T-cell (primary cell): ENCODE measurements around the gene KRTAP5-3. TPM values are rescaled to one million over a fixed set of nuclear protein-coding genes. Genes with fewer than 3 reads are reported as not detected.
"Not testable (repeated sequence)": the region's sequence is repeated elsewhere in the genome, so short reads cannot be mapped to it uniquely, and the experiment has no call there.

Experiments
- ATAC-seq, 4 experiments: fragments of 200-7000 bp in 3 of 4; fragments of 150-1000 bp in 1 of 4; cut with Tn5 transposase; replicated peaks in 1 of 4; 1 replicate in 3 of 4; 2 replicates in 1 of 4; pipeline ENCODE4 v1.10.0; 2021; ENCODE audit warnings: moderate library complexity in 3 of 4, mild to moderate bottlenecking in 2 of 4, moderate number of reproducible peaks in 1 of 4
- CTCF ChIA-PET, 2 donors: fragments of 300-600 bp; sonication (Branson Sonifier 250); formaldehyde crosslinking; loops; one replicate each; lab custom pipeline; 2022; ENCODE audit warnings: antibody characterized with exemption in 2 of 2; lab: Charles Lee
- POLR2A ChIA-PET, 2 donors: fragments of 300-600 bp; sonication (Branson Sonifier 250); formaldehyde crosslinking; loops; one replicate each; lab custom pipeline; 2022; ENCODE audit warnings: antibody characterized with exemption in 2 of 2; lab: Charles Lee
- DNase-seq, 35 experiments: peaks; one replicate each; pipeline versions ENCODE4 v3.0.0 to v3.0.0-alpha.2; 2013 to 2023
- H3K27ac ChIP-seq: one replicate; pipeline ENCODE4 v1.5.1; 2013; ENCODE audit warnings: low read length
- H3K27me3 ChIP-seq, 2 experiments: replicated peaks in 1 of 2; 1 replicate in 1 of 2; 2 replicates in 1 of 2; pipeline versions ENCODE4 v1.6.1 to v1.7.0; 2013; ENCODE audit warnings: low read length in 1 of 2, mixed read lengths in 1 of 2; ENCODE audit not compliant: control insufficient read depth in 2 of 2, insufficient read depth in 2 of 2; ENCODE audit errors: extremely low read depth in 1 of 2
- H3K36me3 ChIP-seq, 2 donors: 1 replicate in 1 of 2; 2 replicates in 1 of 2; pipeline versions ENCODE4 v1.6.1 to v1.7.0; 2013; ENCODE audit warnings: low read length in 1 of 2; ENCODE audit not compliant: control insufficient read depth in 2 of 2, insufficient read depth in 1 of 2; ENCODE audit errors: extremely low read depth in 1 of 2
- H3K4me1 ChIP-seq, 2 experiments: 1 replicate in 1 of 2; 2 replicates in 1 of 2; pipeline versions ENCODE4 v1.6.1 to v1.7.0; 2013; ENCODE audit warnings: low read length in 2 of 2, mixed read lengths in 1 of 2; ENCODE audit not compliant: insufficient read depth in 2 of 2, control insufficient read depth in 1 of 2; ENCODE audit errors: extremely low read depth in 1 of 2
- H3K4me3 ChIP-seq, 2 donors: 1 replicate in 1 of 2; 2 replicates in 1 of 2; pipeline versions ENCODE4 v1.5.1 to v1.7.0; 2013; ENCODE audit warnings: mild to moderate bottlenecking in 2 of 2, low read length in 1 of 2, moderate library complexity in 1 of 2; ENCODE audit not compliant: control insufficient read depth in 1 of 2; ENCODE audit errors: extremely low read depth in 1 of 2
- H3K9me3 ChIP-seq: 2 replicates; pipeline ENCODE4 v1.7.0; 2013
- H3K27ac Mint-ChIP-seq, 2 donors: one replicate each; pipeline ENCODE4 v1.8.0; 2020 to 2021; ENCODE audit warnings: mild to moderate bottlenecking in 2 of 2, mixed read lengths in 2 of 2
- H3K27me3 Mint-ChIP-seq, 2 donors: one replicate each; pipeline ENCODE4 v1.8.0; 2021 to 2022; ENCODE audit warnings: mixed read lengths in 2 of 2
- H3K36me3 Mint-ChIP-seq: one replicate; pipeline ENCODE4 v1.8.0; 2021; ENCODE audit warnings: mixed read lengths
- H3K4me1 Mint-ChIP-seq, 3 donors: one replicate each; pipeline ENCODE4 v1.8.0; 2020 to 2022; ENCODE audit warnings: mixed read lengths in 3 of 3, mild to moderate bottlenecking in 1 of 3
- H3K4me3 Mint-ChIP-seq, 3 donors: one replicate each; pipeline ENCODE4 v1.8.0; 2020 to 2022; ENCODE audit warnings: mild to moderate bottlenecking in 3 of 3, mixed read lengths in 3 of 3, moderate library complexity in 3 of 3
- H3K9me3 Mint-ChIP-seq, 3 donors: one replicate each; pipeline ENCODE4 v1.8.0; 2020 to 2022; ENCODE audit warnings: mixed read lengths in 3 of 3
- WGBS: methylation state at CpG from one replicate; pipeline ENCODE4 v1.1.5; 2013; ENCODE audit warnings: missing lambda C conversion rate; ENCODE audit not compliant: insufficient coverage; 5-methylcytosine and 5-hydroxymethylcytosine counted together
- total RNA-seq, 35 experiments: library from RNA in 6 of 35; stranded (reverse) in 6 of 35; fragments of 120-200 nt in 1 of 35; gene quantifications; one replicate each; pipeline versions ENCODE4 v1.2.1 to v1.2.4 and lab custom pipeline; 2013 to 2026

Gene KRTAP5-3
- total RNA-seq, 5 donors from 2014 or later (not counting 1 experiment from before 2014, with no cell fraction given): not detected

DNA sequence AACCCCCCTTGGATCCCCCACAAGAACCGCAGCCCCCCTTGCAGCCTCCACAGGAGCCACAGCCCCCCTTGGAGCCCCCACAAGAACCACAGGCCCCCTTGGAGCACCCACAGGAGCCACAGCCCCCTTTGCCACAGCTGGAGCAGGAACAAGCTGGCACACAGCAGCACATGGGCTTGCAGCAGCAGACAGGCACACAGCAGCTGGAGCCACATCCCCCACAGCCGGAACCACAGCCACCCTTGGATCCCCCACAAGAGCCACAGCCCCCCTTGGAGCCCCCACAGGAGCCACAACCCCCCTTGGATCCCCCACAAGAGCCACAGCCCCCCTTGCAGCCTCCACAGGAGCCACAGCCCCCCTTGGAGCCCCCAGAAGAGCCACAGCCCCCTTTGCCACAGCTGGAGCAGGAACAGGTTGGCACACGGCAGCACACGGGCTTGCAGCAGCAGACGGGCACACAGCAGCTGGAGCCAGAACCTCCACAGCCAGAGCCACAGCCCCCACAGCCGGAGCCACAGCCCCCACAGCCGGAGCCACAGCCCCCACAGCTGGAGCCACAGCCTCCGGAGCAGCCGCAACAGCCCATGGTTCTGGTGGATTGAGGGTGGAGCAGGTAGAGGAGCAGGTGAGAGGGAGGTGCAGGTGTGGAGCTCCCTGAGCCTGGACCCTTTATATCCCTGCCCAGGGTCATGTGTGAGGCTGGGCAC, 23.4 kb downstream of the KRTAP5-3 start, which contains the start of gene KRTAP5-1:
Gene KRTAP5-1, minus strand, starts transcription at position 623 of the 710 bp plus-strand sequence. Its CDS starts 34 bp downstream, at position 589.
- peak within 1 kb of the TSS in 1 of 2 donors; percentile 36 for H3K27ac Mint-ChIP-seq
- H3K27me3 Mint-ChIP-seq, ATAC-seq, H3K36me3 ChIP-seq, H3K4me3 ChIP-seq, H3K36me3 Mint-ChIP-seq, DNase-seq, H3K9me3 Mint-ChIP-seq, CTCF ChIA-PET, H3K27ac ChIP-seq, POLR2A ChIA-PET, H3K9me3 ChIP-seq: not testable (repeated sequence)
- peaks cover 17 to 32% (median 26%) of the 10 kb centered on the region in 3 donors for H3K4me1 Mint-ChIP-seq
- 12% methylated on average over 5 of the region's 9 CpGs for WGBS
- H3K4me1 ChIP-seq: peaks cover 3 to 51% of the 10 kb centered on the region in 2 experiments
- peak within 1 kb of the TSS in 1 of 3 donors; percentile 49 for H3K4me3 Mint-ChIP-seq
- peaks cover 0 to 24% of the 10 kb centered on the region in 2 experiments for H3K27me3 ChIP-seq

DNA sequence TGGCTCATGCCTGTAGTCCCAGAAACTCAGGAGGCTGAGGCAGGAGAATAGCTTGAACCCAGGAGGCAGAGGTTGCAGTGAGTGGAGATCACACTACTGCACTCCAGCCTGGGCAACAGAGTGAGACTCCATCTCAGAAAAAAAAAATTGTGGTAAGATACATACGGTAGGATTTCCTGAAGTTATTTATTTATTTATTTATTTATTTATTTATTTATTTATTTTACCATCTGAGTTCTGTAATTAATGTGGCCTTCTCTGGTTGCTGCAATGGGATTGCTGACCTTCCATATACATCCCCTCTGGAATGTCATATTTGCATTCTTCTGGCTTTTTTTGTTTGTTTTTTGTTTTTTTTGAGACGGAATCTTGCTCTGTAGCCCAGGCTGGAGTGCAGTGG, 25.4 kb downstream of the KRTAP5-3 start:
- DNase-seq, H3K36me3 ChIP-seq, POLR2A ChIA-PET, H3K9me3 ChIP-seq, H3K9me3 Mint-ChIP-seq, H3K4me3 Mint-ChIP-seq, H3K27ac ChIP-seq, H3K4me3 ChIP-seq, H3K36me3 Mint-ChIP-seq, H3K27me3 Mint-ChIP-seq, ATAC-seq, H3K27ac Mint-ChIP-seq, CTCF ChIA-PET: not testable (repeated sequence)
- peaks cover 0 to 32% of the 10 kb centered on the region in 2 experiments for H3K4me1 ChIP-seq
- H3K4me1 Mint-ChIP-seq: peaks cover 0 to 18% (median 13%) of the 10 kb centered on the region in 3 donors
- peaks cover 0 to 23% of the 10 kb centered on the region in 2 experiments for H3K27me3 ChIP-seq
- no CpG with 5 or more reads among the region's 2 CpGs for WGBS

DNA sequence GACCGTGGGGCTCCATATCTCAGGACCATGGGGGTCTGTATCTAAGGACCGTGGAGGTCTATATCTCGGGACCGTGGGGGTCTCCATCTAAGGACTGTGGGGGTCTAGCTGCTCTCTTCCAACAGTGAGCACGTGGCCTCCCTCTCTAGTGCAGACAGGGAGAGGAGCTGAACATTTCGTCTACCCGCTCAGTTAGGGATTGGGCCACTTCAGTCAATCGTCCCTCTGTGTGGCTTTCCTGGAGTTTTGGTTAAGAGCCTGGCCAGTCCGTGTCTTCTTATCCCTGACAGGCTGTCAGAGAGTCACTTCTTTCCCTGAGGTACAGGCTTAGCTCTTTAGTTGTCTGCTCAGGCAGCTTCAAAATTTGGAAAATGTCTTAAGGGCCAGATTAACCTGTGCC, 26.3 kb downstream of the KRTAP5-3 start:
- DNase-seq (no peak), ATAC-seq (no peak)
- POLR2A ChIA-PET: no interaction called here
- H3K36me3 Mint-ChIP-seq: peaks cover 4% of the 10 kb centered on the region
- no peak overlapping the region for H3K4me3 Mint-ChIP-seq
- peaks cover 0 to 16% (median 12%) of the 10 kb centered on the region in 3 donors for H3K4me1 Mint-ChIP-seq
- H3K9me3 ChIP-seq: no peaks in the 10 kb centered on the region
- H3K27ac ChIP-seq: no peak overlapping the region
- H3K4me1 ChIP-seq: peaks cover 0 to 25% of the 10 kb centered on the region in 2 experiments
- H3K9me3 Mint-ChIP-seq: peaks cover 0 to 7% (median 4%) of the 10 kb centered on the region in 3 donors
- no peak overlapping the region for H3K27ac Mint-ChIP-seq
- CTCF ChIA-PET: no interaction called here
- H3K27me3 Mint-ChIP-seq: peaks cover 0 to 3% of the 10 kb centered on the region in 2 donors
- no peak overlapping the region for H3K4me3 ChIP-seq
- H3K36me3 ChIP-seq: no peaks in the 10 kb centered on the region
- 73% methylated on average over 8 of the region's 9 CpGs for WGBS
- H3K27me3 ChIP-seq: peaks cover 0 to 23% of the 10 kb centered on the region in 2 experiments

DNA sequence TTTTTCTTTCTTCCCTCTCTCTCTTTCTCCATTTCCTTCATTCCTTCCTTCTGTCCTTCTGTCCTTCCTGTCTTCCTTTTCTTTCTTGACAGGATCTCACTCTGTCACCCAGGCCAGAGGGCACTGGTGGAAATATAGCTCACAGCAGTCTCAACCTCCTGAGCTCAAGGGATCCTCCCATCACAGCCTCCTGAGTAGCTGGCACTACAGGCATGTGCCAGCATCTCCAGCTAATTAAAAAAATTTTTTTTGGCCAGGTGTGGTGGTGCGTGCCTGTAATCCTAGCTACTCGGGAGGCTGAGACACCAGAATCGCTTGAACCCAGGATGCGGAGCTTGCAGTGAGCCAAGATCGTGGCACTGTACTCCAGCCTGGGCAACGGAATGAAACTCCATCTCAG, 31.4 kb downstream of the KRTAP5-3 start:
- WGBS: 93% methylated on average over 5 of the region's 6 CpGs
- Histone ChIP-seq H3K4me3 (no peak overlapping the region), H3K9me3 (no peaks in the 10 kb centered on the region), H3K4me1 (peaks cover 2 to 21% of the 10 kb centered on the region in 2 experiments), H3K27ac (no peak overlapping the region), H3K36me3 (no peaks in the 10 kb centered on the region), H3K27me3 (peaks cover 0 to 2% of the 10 kb centered on the region in 2 experiments)
- peaks cover 4% of the 10 kb centered on the region for H3K36me3 Mint-ChIP-seq
- no peaks in the 10 kb centered on the region for H3K27me3 Mint-ChIP-seq
- POLR2A ChIA-PET: interaction anchor here in 1 of 2 donors (0.6 kb wide), 1 partner anchor 8 kb away, joined by 3 read pairs; no protein-coding TSS in a partner anchor
- DNase-seq (no peak), ATAC-seq (no peak)
- H3K27ac Mint-ChIP-seq: no peak overlapping the region
- CTCF ChIA-PET: interaction anchor here in 1 of 2 donors (0.7 to 1.1 kb wide), 2 partner anchors 19 to 30 kb away, joined by 3 to 5 read pairs; no protein-coding TSS in a partner anchor
- H3K4me3 Mint-ChIP-seq: no peak overlapping the region
- peaks cover 0 to 7% (median 4%) of the 10 kb centered on the region in 3 donors for H3K9me3 Mint-ChIP-seq
- H3K4me1 Mint-ChIP-seq: peaks cover 7 to 10% (median 9%) of the 10 kb centered on the region in 3 donors

DNA sequence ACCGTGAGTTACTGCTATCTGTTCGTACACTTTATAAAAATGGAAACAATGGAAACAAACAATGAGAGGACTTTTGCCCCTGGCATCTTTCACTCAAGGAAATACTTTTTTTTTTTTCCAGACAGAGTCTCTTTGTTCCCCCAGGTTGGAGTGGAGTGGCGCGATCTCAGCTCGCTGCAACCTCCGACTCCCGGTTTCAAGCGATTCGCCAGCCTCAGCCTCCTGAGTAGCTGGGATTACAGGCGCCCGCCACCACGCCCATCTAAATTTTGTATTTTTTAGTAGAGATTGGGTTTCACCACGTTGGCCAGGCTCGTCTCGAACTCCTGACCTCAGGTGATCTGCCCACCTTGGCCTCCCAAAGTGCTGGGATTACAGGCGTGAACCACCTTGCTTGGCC, 32.5 kb downstream of the KRTAP5-3 start:
- H3K4me1 ChIP-seq: peaks cover 8 to 28% of the 10 kb centered on the region in 2 experiments
- not testable (repeated sequence) for H3K27ac Mint-ChIP-seq, H3K9me3 Mint-ChIP-seq, ATAC-seq, H3K36me3 ChIP-seq, H3K27me3 ChIP-seq, H3K27me3 Mint-ChIP-seq, H3K36me3 Mint-ChIP-seq, H3K9me3 ChIP-seq, DNase-seq, H3K27ac ChIP-seq, H3K4me3 ChIP-seq
- WGBS: 86% methylated on average over 15 of the region's 16 CpGs
- POLR2A ChIA-PET: interaction anchor here in 1 of 2 donors (0.7 kb wide), 1 partner anchor 262 kb away, joined by 3 read pairs; no protein-coding TSS in a partner anchor
- Mint-ChIP-seq H3K4me3 (peak overlapping the region; percentile 47 to 84 (median 57)), H3K4me1 (peaks cover 8 to 13% (median 11%) of the 10 kb centered on the region in 3 donors)
- CTCF ChIA-PET: interaction anchor here (0.6 to 2.7 kb wide), 8 partner anchors 10 to 1781 kb away, joined by 3 to 43 read pairs (median 4); no protein-coding TSS in a partner anchor

DNA sequence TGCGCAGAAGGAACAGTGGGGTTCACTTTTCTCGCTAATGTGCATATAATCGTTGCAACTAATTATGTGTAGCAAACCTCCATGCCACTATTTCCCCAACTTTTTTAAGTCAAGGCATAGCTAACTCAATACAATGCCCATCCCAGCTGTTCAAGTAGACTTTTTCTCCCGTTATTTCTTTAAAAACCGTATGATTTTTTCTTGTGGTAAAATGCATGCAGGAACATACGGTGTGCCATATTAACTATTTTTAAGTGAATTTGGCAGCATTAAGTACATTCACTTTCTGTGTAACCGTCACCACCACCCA, 33.4 kb downstream of the KRTAP5-3 start:
- Mint-ChIP-seq H3K27ac (no peak overlapping the region), H3K27me3 (no peaks in the 10 kb centered on the region), H3K4me1 (peaks cover 15 to 19% (median 18%) of the 10 kb centered on the region in 3 donors), H3K4me3 (peak overlapping the region; percentile 54 to 84 (median 57)), H3K9me3 (peaks cover 0 to 7% (median 4%) of the 10 kb centered on the region in 3 donors), H3K36me3 (peaks cover 4% of the 10 kb centered on the region)
- no peak for ATAC-seq
- DNase-seq: no peak
- no peak overlapping the region for H3K27ac ChIP-seq
- H3K36me3 ChIP-seq: no peaks in the 10 kb centered on the region
- no peak overlapping the region for H3K4me3 ChIP-seq
- CTCF ChIA-PET: interaction anchor here (0.5 to 2.7 kb wide), 13 partner anchors 9 to 961 kb away, joined by 3 to 43 read pairs (median 3); no protein-coding TSS in a partner anchor
- H3K9me3 ChIP-seq: no peaks in the 10 kb centered on the region
- H3K27me3 ChIP-seq: peaks cover 2 to 14% of the 10 kb centered on the region in 2 experiments
- POLR2A ChIA-PET: interaction anchor here (0.5 to 0.6 kb wide), 3 partner anchors 11 to 29 kb away, joined by 3 to 6 read pairs (median 3); no protein-coding TSS in a partner anchor
- H3K4me1 ChIP-seq: peaks cover 10 to 37% of the 10 kb centered on the region in 2 experiments
- 19% methylated on average over 4 of the region's 7 CpGs for WGBS
